Endothelial cell of umbilical vein (primary cell): ENCODE data around the gene PHACTR1. TPM values are rescaled to one million over a fixed set of nuclear protein-coding genes. Genes with fewer than 3 reads are reported as not detected.

Source experiments
- BruUV-seq: library from RNA; stranded (reverse); fragments of 400-500 nt; replicated peaks from 2 replicates; lab custom pipeline; 2021; lab: Mats Ljungman, UMichigan
- CTCF ChIA-PET: fragments of 300-600, 350-600 bp; sonication (Branson Sonifier 250); formaldehyde crosslinking; loops from one replicate; lab custom pipeline; 2021; ENCODE audit warnings: antibody characterized with exemption, inconsistent platforms; lab: Charles Lee
- POLR2A ChIA-PET: fragments of 300-600, 350-600 bp; sonication (Branson Sonifier 250); formaldehyde crosslinking; loops from one replicate; lab custom pipeline; 2021; ENCODE audit warnings: antibody characterized with exemption, inconsistent platforms; lab: Charles Lee
- DNase-seq: peaks from one replicate; pipeline ENCODE4 v3.0.0-alpha.2; 2011; ENCODE audit warnings: low read depth, low spot score
- FAIRE-seq: peaks from 2 replicates; lab custom pipeline; 2011; peaks lifted over from hg19 to GRCh38; lab: Jason Lieb, UNC
- H2AFZ ChIP-seq: 2 replicates; pipeline ENCODE4 v1.6.0; 2012; ENCODE audit warnings: low read depth, low read length, control low read depth, inconsistent platforms
- H3K27ac ChIP-seq: 2 replicates; pipeline ENCODE4 v1.5.1; 2011; ENCODE audit warnings: low read depth, mild to moderate bottlenecking, control low read depth, low read length, moderate library complexity; ENCODE audit not compliant: insufficient read depth
- H3K27me3 ChIP-seq, 2 experiments: 2 replicates each; pipeline versions ENCODE4 v1.6.0 to v1.6.1; 2011; ENCODE audit warnings: low read length in 2 of 2, mixed read lengths in 1 of 2; ENCODE audit not compliant: control insufficient read depth in 2 of 2, insufficient read depth in 2 of 2
- H3K36me3 ChIP-seq, 2 experiments: 2 replicates in 1 of 2; 3 replicates in 1 of 2; pipeline ENCODE4 v1.5.1; 2011; ENCODE audit warnings: low read length in 2 of 2, mild to moderate bottlenecking in 1 of 2, moderate library complexity in 1 of 2; ENCODE audit not compliant: control insufficient read depth in 2 of 2, insufficient read depth in 2 of 2; ENCODE audit errors: extremely low read depth in 1 of 2
- H3K4me1 ChIP-seq: 3 replicates; pipeline ENCODE4 v1.5.1; 2011; ENCODE audit warnings: mild to moderate bottlenecking, low read length; ENCODE audit not compliant: control insufficient read depth, insufficient read depth; ENCODE audit errors: extremely low read depth
- H3K4me2 ChIP-seq: 2 replicates; pipeline ENCODE4 v1.6.1; 2011; ENCODE audit warnings: low read length, control low read depth, mixed read lengths; ENCODE audit not compliant: insufficient read depth
- H3K4me3 ChIP-seq, 3 experiments: fragments of 200-600 bp in 1 of 3; sonication (generic), shearing (Covaris generic) in 1 of 3; replicated peaks in 1 of 3; 2 replicates each; pipeline ENCODE4 v1.5.1; 2011 to 2016; ENCODE audit warnings: control low read depth in 3 of 3, low read length in 3 of 3, mild to moderate bottlenecking in 2 of 3, inconsistent platforms in 1 of 3, low read depth in 1 of 3, moderate library complexity in 1 of 3; ENCODE audit not compliant: insufficient read depth in 1 of 3
- H3K79me2 ChIP-seq: 2 replicates; pipeline ENCODE4 v1.6.0; 2012; ENCODE audit warnings: low read length, inconsistent platforms; ENCODE audit not compliant: control insufficient read depth, insufficient read depth
- H3K9ac ChIP-seq: replicated peaks from 2 replicates; pipeline ENCODE3; 2011; ENCODE audit warnings: low read length, control low read depth; ENCODE audit not compliant: insufficient read depth; ENCODE audit errors: extremely low read depth
- H3K9me1 ChIP-seq: replicated peaks from 3 replicates; pipeline ENCODE4 v1.6.0; 2011; ENCODE audit warnings: mild to moderate bottlenecking, low read length; ENCODE audit not compliant: control insufficient read depth, insufficient read depth; ENCODE audit errors: extremely low read depth
- H3K9me3 ChIP-seq: replicated peaks from 2 replicates; pipeline ENCODE4 v1.5.1; 2012; ENCODE audit warnings: low read length, inconsistent platforms; ENCODE audit not compliant: control insufficient read depth, insufficient read depth
- H4K20me1 ChIP-seq: replicated peaks from 2 replicates; pipeline ENCODE3; 2011; ENCODE audit warnings: mild to moderate bottlenecking, low read length; ENCODE audit not compliant: control insufficient read depth, insufficient read depth; ENCODE audit errors: extremely low read depth
- CTCF ChIP-seq, 2 donors: IDR thresholded peaks; 1 replicate in 1 of 2; 2 replicates in 1 of 2; pipeline ENCODE4 v1.5.1; 2011; ENCODE audit warnings: low read length in 2 of 2, mild to moderate bottlenecking in 2 of 2, moderate library complexity in 2 of 2, control low read depth in 1 of 2, inconsistent platforms in 1 of 2, low read depth in 1 of 2; ENCODE audit not compliant: insufficient read depth in 1 of 2; ENCODE audit errors: extremely low read depth in 1 of 2
- EZH2 ChIP-seq: IDR thresholded peaks from 2 replicates; pipeline ENCODE4 v1.6.1; 2012; ENCODE audit warnings: borderline replicate concordance, low read depth, mild to moderate bottlenecking, moderate library complexity, low read length, inconsistent platforms; ENCODE audit not compliant: severe bottlenecking
- FOS ChIP-seq: IDR thresholded peaks from 2 replicates; pipeline ENCODE4 v1.6.1; 2011; ENCODE audit warnings: mild to moderate bottlenecking, low read length, moderate library complexity, borderline replicate concordance; ENCODE audit not compliant: insufficient read depth
- GATA2 ChIP-seq: IDR thresholded peaks from 2 replicates; pipeline ENCODE4 v1.7.0; 2011; ENCODE audit warnings: low read depth, mild to moderate bottlenecking, moderate library complexity, mixed read lengths, low read length; ENCODE audit not compliant: insufficient read length, insufficient read depth
- JUN ChIP-seq: IDR thresholded peaks from 2 replicates; pipeline ENCODE4 v1.6.1; 2011; ENCODE audit warnings: borderline replicate concordance, low read depth; ENCODE audit not compliant: insufficient read length, insufficient read depth
- MAX ChIP-seq: IDR thresholded peaks from 2 replicates; pipeline ENCODE4 v1.6.1; 2011; ENCODE audit not compliant: insufficient read depth, insufficient read length
- MYC ChIP-seq: IDR thresholded peaks from one replicate; pipeline ENCODE4 v1.6.1; 2011; ENCODE audit warnings: mild to moderate bottlenecking, low read depth, low read length
- POLR2A ChIP-seq: IDR thresholded peaks from 2 replicates; pipeline ENCODE4 v1.6.1; 2012; ENCODE audit warnings: low read depth, mild to moderate bottlenecking, control low read depth, low read length
- POLR2AphosphoS5 ChIP-seq: IDR thresholded peaks from 2 replicates; pipeline ENCODE4 v1.6.1; 2012; ENCODE audit warnings: low read depth, mild to moderate bottlenecking, control low read depth, low read length, moderate library complexity; ENCODE audit not compliant: insufficient read depth
- dilution Hi-C: fragments of 300-500 bp; cut with MboI; formaldehyde crosslinking; loops from one replicate; pipeline ENCODE4 v1.15.0; 2019; ENCODE audit warnings: low sequenced_read_pairs; ENCODE audit not compliant: extremely low pct_ligation_motif_present
- intact Hi-C: fragments of 100-400 bp; cut with micrococcal nuclease; formaldehyde crosslinking; loops from one replicate; pipeline ENCODE4 v1.10.0; 2022
- polyA plus RNA-seq, 4 experiments: library from polyadenylated mRNA; depleted of rRNA in 3 of 4; stranded (reverse) in 3 of 4; unstranded in 1 of 4; fragments of >200 nt; gene quantifications; 2 replicates each; pipeline versions ENCODE4 v1.2.1 to v1.2.3, GENCODE V29; 2011 to 2012; ENCODE audit warnings: missing spikeins in 1 of 4
- total RNA-seq: library from RNA; stranded (reverse); gene quantifications from 2 replicates; pipeline ENCODE4 v1.2.3, GENCODE V29; 2021

Gene PHACTR1
- total and polyA plus RNA-seq, 2 donors (not counting 3 experiments of a cell fraction or from before 2014, with no cell fraction given), result 2.4 to 23.2 TPM

- Histone ChIP-seq H3K9me1 (no peaks in the 10 kb centered on the region), H3K27me3 (no peaks in the 10 kb centered on the region), H3K4me2 (no peak overlapping the region), H4K20me1 (no peaks in the 10 kb centered on the region), H3K9me3 (no peaks in the 10 kb centered on the region), H3K9ac (no peak overlapping the region), H3K4me1 (peaks cover 10% of the 10 kb centered on the region), H3K4me3 (no peak overlapping the region), H3K27ac (no peak overlapping the region), H3K36me3 (no peaks in the 10 kb centered on the region), H2AFZ (no peak overlapping the region), H3K79me2 (no peaks in the 10 kb centered on the region)
- no TSS peak for BruUV-seq
- CTCF ChIA-PET, result interaction anchor here (0.6 to 1.7 kb wide), 2 partner anchors 12 to 13 kb away, joined by 3 read pairs; no protein-coding TSS in a partner anchor
- no peak for DNase-seq
- dilution Hi-C loops (no loop called here), intact Hi-C loops (no loop called here)
- FAIRE-seq, result no peak
- POLR2A ChIA-PET, result no interaction called here
- TF ChIP-seq MYC (no peak), POLR2AphosphoS5 (no peak), GATA2 (no peak), JUN (no peak), FOS (no peak), POLR2A (no peak), CTCF (IDR thresholded peaks at IDR 0.05; ENCODE audit: extremely low read depth in 1 of 2, insufficient read depth in 1 of 2, low read depth in 1 of 2, low read length in 2 of 2) (no peak), EZH2 (no peak), MAX (no peak)
Measured at GRCh38 chr6:13065581-13065980, 349.0 kb downstream of the PHACTR1 start.
